MCF 10A (cell line): ENCODE data around the gene CD24. TPM values are rescaled to one million over a fixed set of nuclear protein-coding genes. Genes with fewer than 3 reads are reported as not detected.

Experiments
- BruUV-seq: library from RNA; stranded (reverse); fragments of 400-500 nt; replicated peaks from 2 replicates; lab custom pipeline; 2021; lab: Mats Ljungman, UMichigan
- CTCF ChIA-PET: fragments of 300-600 bp; sonication (Branson Sonifier 250); formaldehyde crosslinking; extraction: SDS; loops from one replicate; lab custom pipeline; 2021; ENCODE audit warnings: antibody characterized with exemption, inconsistent platforms; lab: Yijun Ruan, JAX
- POLR2A ChIA-PET: fragments of 300-600, 350-650 bp; sonication (Branson Sonifier 250); formaldehyde crosslinking; extraction: SDS; loops from one replicate; lab custom pipeline; 2020; ENCODE audit warnings: antibody characterized with exemption, inconsistent platforms; lab: Yijun Ruan, JAX
- DNase-seq: peaks from one replicate; pipeline ENCODE4 v3.0.0-alpha.2; 2018; ENCODE audit not compliant: unreplicated experiment
- H3K27ac Mint-ChIP-seq: one replicate; pipeline ENCODE4 v1.8.0; 2022; ENCODE audit warnings: mild to moderate bottlenecking, low read depth, mixed read lengths; ENCODE audit not compliant: unreplicated experiment
- H3K27me3 Mint-ChIP-seq: one replicate; pipeline ENCODE4 v1.8.0; 2022; ENCODE audit warnings: mixed read lengths; ENCODE audit not compliant: insufficient read depth, unreplicated experiment
- H3K36me3 Mint-ChIP-seq: one replicate; pipeline ENCODE4 v1.8.0; 2022; ENCODE audit warnings: mild to moderate bottlenecking, moderate library complexity, mixed read lengths; ENCODE audit not compliant: insufficient read depth, unreplicated experiment
- H3K4me1 Mint-ChIP-seq: one replicate; pipeline ENCODE4 v1.8.0; 2022; ENCODE audit warnings: mixed read lengths; ENCODE audit not compliant: insufficient read depth, unreplicated experiment
- H3K4me3 Mint-ChIP-seq: one replicate; pipeline ENCODE4 v1.8.0; 2022; ENCODE audit warnings: mild to moderate bottlenecking, moderate library complexity, mixed read lengths; ENCODE audit not compliant: unreplicated experiment
- H3K9me3 Mint-ChIP-seq: one replicate; pipeline ENCODE4 v1.8.0; 2022; ENCODE audit warnings: mixed read lengths; ENCODE audit not compliant: unreplicated experiment
- CTCF ChIP-seq: fragments of 200-600 bp; IDR thresholded peaks from one replicate; pipeline ENCODE4 v1.8.0; 2022; ENCODE audit warnings: antibody characterized with exemption, mild to moderate bottlenecking; ENCODE audit not compliant: unreplicated experiment
- intact Hi-C: fragments of 100-400 bp; cut with micrococcal nuclease; formaldehyde crosslinking; loops from 2 replicates; pipeline ENCODE4 v1.14.1; 2022
- total RNA-seq: library from RNA; stranded (reverse); gene quantifications from 2 replicates; pipeline ENCODE4 v1.2.3, GENCODE V29; 2022

The CD24 gene
- total RNA-seq, 1 experiment from 2014 or later, result 10.4 TPM

GRCh38 chr6:106959985-106960384 lies 14.5 kb downstream of the CD24 start:
- Mint-ChIP-seq H3K27me3 (no peaks in the 10 kb centered on the region), H3K27ac (no peak overlapping the region), H3K4me3 (no peak overlapping the region), H3K36me3 (no peaks in the 10 kb centered on the region), H3K9me3 (peaks cover 6% of the 10 kb centered on the region), H3K4me1 (no peaks in the 10 kb centered on the region)
- no TSS peak for BruUV-seq
- CTCF ChIA-PET, result no interaction called here
- TF ChIP-seq CTCF, result no peak
- POLR2A ChIA-PET, result interaction anchor here (0.7 kb wide), 1 partner anchor 125 kb away, joined by 3 read pairs; no protein-coding TSS in a partner anchor
- DNase-seq, result no peak
- intact Hi-C loops, result no loop called here

GRCh38 chr6:106939848-106940247 lies 34.7 kb downstream of the CD24 start:
- no TSS peak for BruUV-seq

GRCh38 chr6:106939208-106939607 lies 35.3 kb downstream of the CD24 start:
- H3K27ac Mint-ChIP-seq, result no peak overlapping the region
- intact Hi-C loops, result no loop called here
- POLR2A ChIA-PET, result no interaction called here
- no peaks in the 10 kb centered on the region for H3K9me3 Mint-ChIP-seq
- TF ChIP-seq CTCF, result no peak
- no peaks in the 10 kb centered on the region for H3K36me3 Mint-ChIP-seq
- CTCF ChIA-PET, result interaction anchor here (0.8 kb wide), 1 partner anchor 9 kb away, joined by 6 read pairs; no protein-coding TSS in a partner anchor
- no TSS peak for BruUV-seq
- H3K4me1 Mint-ChIP-seq, result no peaks in the 10 kb centered on the region
- H3K4me3 Mint-ChIP-seq, result no peak overlapping the region
- H3K27me3 Mint-ChIP-seq, result peaks cover 11% of the 10 kb centered on the region
- no peak for DNase-seq

More at GRCh38 chr6:106939848-106940247, 34.7 kb downstream of the CD24 start:
- H3K27me3 Mint-ChIP-seq, result peaks cover 11% of the 10 kb centered on the region
- no peaks in the 10 kb centered on the region for H3K9me3 Mint-ChIP-seq
- DNase-seq, result no peak
- no peak overlapping the region for H3K27ac Mint-ChIP-seq
- no peak for TF ChIP-seq CTCF
- no peaks in the 10 kb centered on the region for H3K36me3 Mint-ChIP-seq
- no peak overlapping the region for H3K4me3 Mint-ChIP-seq
- POLR2A ChIA-PET, result no interaction called here
- intact Hi-C loops, result no loop called here
- H3K4me1 Mint-ChIP-seq, result no peaks in the 10 kb centered on the region
- CTCF ChIA-PET, result interaction anchor here (0.7 kb wide), 1 partner anchor 322 kb away, joined by 7 read pairs; no protein-coding TSS in a partner anchor

GRCh38 chr6:106927531-106928398 lies 46.8 kb downstream of the CD24 start:
- POLR2A ChIA-PET, result interaction anchor here (0.7 kb wide), 1 partner anchor 797 kb away, joined by 3 read pairs; no protein-coding TSS in a partner anchor
- peak; percentile 71 for DNase-seq
- TF ChIP-seq CTCF, result no peak
- CTCF ChIA-PET, result no interaction called here
- Mint-ChIP-seq H3K36me3 (no peaks in the 10 kb centered on the region), H3K4me1 (no peaks in the 10 kb centered on the region), H3K4me3 (no peak overlapping the region), H3K9me3 (no peaks in the 10 kb centered on the region), H3K27ac (no peak overlapping the region), H3K27me3 (peaks cover 16% of the 10 kb centered on the region)
- no TSS peak for BruUV-seq
- intact Hi-C loops, result no loop called here
